ENCODE results near the gene BEX1.

DNA sequence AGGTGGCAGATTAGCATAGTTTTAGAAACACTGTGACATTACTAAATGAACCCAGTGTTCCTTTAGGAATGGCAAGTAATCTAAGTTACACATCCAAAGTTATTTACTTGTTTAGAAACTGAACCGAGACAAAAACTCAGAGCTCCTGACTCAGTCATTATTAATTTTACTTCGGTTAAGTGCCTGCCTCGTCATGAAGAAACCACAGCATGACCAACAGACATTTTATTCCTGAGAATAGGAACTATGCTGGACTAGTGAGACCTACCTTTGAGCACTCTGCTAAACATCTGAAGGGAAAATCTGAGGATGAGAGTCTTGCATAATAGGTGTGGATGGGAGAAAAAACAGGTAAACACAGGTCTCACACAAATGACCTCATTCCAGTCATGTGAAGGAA, 2.5 kb downstream of the BEX1 start:
- TF ChIP-seq, protein P1, sequence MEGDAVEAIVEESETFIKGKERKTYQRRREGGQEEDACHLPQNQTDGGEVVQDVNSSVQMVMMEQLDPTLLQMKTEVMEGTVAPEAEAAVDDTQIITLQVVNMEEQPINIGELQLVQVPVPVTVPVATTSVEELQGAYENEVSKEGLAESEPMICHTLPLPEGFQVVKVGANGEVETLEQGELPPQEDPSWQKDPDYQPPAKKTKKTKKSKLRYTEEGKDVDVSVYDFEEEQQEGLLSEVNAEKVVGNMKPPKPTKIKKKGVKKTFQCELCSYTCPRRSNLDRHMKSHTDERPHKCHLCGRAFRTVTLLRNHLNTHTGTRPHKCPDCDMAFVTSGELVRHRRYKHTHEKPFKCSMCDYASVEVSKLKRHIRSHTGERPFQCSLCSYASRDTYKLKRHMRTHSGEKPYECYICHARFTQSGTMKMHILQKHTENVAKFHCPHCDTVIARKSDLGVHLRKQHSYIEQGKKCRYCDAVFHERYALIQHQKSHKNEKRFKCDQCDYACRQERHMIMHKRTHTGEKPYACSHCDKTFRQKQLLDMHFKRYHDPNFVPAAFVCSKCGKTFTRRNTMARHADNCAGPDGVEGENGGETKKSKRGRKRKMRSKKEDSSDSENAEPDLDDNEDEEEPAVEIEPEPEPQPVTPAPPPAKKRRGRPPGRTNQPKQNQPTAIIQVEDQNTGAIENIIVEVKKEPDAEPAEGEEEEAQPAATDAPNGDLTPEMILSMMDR (IDR thresholded peaks at IDR 0.05) = no peak
- no peak for TF ChIP-seq POLR2A (IDR thresholded peaks at IDR 0.05)

Data from uterus (tissue), 2 donors.